Stimulated activated CD4-positive, alpha-beta T cell treated with anti-CD3 and anti-CD28 coated beads, Interleukin-2, amount 100 ng/mL, for 4 hours (primary cell): ENCODE results near the gene STEAP2.
A peak's percentile ranks its signal among the peaks of the same experiment; 100 is the strongest.
"Not testable (repeated sequence)": the region's sequence is repeated elsewhere in the genome, so short reads cannot be mapped to it uniquely, and the experiment has no call there.

Experiments
- DNase-seq: peaks from one replicate; pipeline ENCODE4 v3.0.0-alpha.2; 2020; ENCODE audit warnings: low read depth

STEAP2 gene

GRCh38 chr7:90238022-90238421, 26.5 kb downstream of the STEAP2 start:
- no peak for DNase-seq

GRCh38 chr7:90238583-90238982, 27.0 kb downstream of the STEAP2 start:
- no peak for DNase-seq

GRCh38 chr7:90239050-90239449, 27.5 kb downstream of the STEAP2 start:
- DNase-seq = no peak

- DNase-seq = no peak
Measured at GRCh38 chr7:90239625-90240228, 28.2 kb downstream of the STEAP2 start.

- no peak for DNase-seq
Measured at GRCh38 chr7:90242369-90243168, 31.0 kb downstream of the STEAP2 start.

GRCh38 chr7:90243556-90243955, 32.0 kb downstream of the STEAP2 start:
- no peak for DNase-seq

- no peak for DNase-seq
Measured at GRCh38 chr7:90244565-90244908, 33.0 kb downstream of the STEAP2 start.

GRCh38 chr7:90244909-90245851, 33.6 kb downstream of the STEAP2 start, which contains the start of gene CFAP69:
CFAP69 (plus strand) TSS chr7:90245174; CDS start chr7:90245425, 251 bp downstream.
- peak; percentile 77 for DNase-seq

- DNase-seq = no peak
Measured at GRCh38 chr7:90246171-90246570, 34.6 kb downstream of the STEAP2 start.

GRCh38 chr7:90248706-90249105, 37.2 kb downstream of the STEAP2 start:
- DNase-seq = no peak

- no peak for DNase-seq
Measured at GRCh38 chr7:90250601-90251303, 39.2 kb downstream of the STEAP2 start.

- no peak for DNase-seq
Measured at GRCh38 chr7:90251304-90251635, 39.7 kb downstream of the STEAP2 start.

GRCh38 chr7:90256011-90256410, 44.5 kb downstream of the STEAP2 start:
- not testable (repeated sequence) for DNase-seq

- DNase-seq = no peak
Measured at GRCh38 chr7:90256778-90257177, 45.2 kb downstream of the STEAP2 start.

GRCh38 chr7:90261441-90261840, 49.9 kb downstream of the STEAP2 start:
- no peak for DNase-seq

GRCh38 chr7:90262438-90262837, 50.9 kb downstream of the STEAP2 start:
- no peak for DNase-seq

GRCh38 chr7:90266808-90267207, 55.3 kb downstream of the STEAP2 start:
- DNase-seq = no peak

GRCh38 chr7:90267263-90267858, 55.8 kb downstream of the STEAP2 start:
- no peak for DNase-seq

GRCh38 chr7:90269163-90269562, 57.6 kb downstream of the STEAP2 start:
- no peak for DNase-seq

- no peak for DNase-seq
Measured at GRCh38 chr7:90270431-90271178, 59.1 kb downstream of the STEAP2 start.

GRCh38 chr7:90271753-90272152, 60.2 kb downstream of the STEAP2 start:
- no peak for DNase-seq
